ENCODE data around the gene ESF1.

Gene ESF1

DNA sequence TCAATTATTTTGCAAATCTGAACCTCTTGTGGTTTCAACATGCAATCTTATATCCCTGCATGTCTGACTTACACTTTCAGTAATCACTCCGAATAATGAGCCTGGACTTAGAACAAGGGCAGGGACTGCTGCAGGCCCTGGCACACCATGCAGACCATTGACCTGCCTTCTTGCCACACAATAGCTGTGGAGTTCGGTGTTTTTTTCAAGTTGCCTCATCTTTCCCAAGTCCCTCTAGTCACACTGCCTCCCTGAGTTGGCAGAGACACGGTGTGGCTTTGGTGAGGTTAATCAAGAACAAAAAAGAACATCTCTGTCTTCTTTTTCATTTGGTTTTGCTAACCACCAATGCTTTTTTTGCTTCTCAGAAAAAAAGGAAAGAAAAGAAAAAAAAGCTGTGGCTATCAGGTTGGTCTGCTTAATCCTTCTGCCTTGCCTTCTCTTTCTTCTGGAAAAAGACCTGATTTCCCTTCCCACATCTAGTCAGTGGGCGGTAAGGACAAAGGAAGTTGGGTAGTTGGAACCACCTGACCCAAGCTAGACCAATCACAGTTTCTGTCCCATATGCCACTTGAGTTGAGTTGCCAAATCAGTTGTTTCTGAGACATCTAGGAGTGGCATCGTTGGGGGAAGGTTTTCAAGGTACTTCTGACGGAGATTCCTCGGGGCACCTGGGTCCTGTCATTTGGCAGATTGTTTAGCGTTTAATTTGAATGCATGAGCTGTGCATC, 90.1 kb downstream of the ESF1 start:
- H3K4me3 ChIP-seq (replicated peaks; ENCODE audit: insufficient read depth, low read length), result no peak overlapping the region
- H3K27ac ChIP-seq (replicated peaks), result no peak overlapping the region
- peak in 1 of 2 experiments; percentile 2 for DNase-seq (ENCODE audit: low read depth in 1 of 2, low spot score in 1 of 2)
- H3K27me3 ChIP-seq (ENCODE audit: insufficient read depth, poor library complexity, severe bottlenecking), result no peaks in the 10 kb centered on the region
- TF ChIP-seq GABPA (IDR thresholded peaks at IDR 0.05; ENCODE audit: low read depth), result no peak
- TF ChIP-seq, protein P1, sequence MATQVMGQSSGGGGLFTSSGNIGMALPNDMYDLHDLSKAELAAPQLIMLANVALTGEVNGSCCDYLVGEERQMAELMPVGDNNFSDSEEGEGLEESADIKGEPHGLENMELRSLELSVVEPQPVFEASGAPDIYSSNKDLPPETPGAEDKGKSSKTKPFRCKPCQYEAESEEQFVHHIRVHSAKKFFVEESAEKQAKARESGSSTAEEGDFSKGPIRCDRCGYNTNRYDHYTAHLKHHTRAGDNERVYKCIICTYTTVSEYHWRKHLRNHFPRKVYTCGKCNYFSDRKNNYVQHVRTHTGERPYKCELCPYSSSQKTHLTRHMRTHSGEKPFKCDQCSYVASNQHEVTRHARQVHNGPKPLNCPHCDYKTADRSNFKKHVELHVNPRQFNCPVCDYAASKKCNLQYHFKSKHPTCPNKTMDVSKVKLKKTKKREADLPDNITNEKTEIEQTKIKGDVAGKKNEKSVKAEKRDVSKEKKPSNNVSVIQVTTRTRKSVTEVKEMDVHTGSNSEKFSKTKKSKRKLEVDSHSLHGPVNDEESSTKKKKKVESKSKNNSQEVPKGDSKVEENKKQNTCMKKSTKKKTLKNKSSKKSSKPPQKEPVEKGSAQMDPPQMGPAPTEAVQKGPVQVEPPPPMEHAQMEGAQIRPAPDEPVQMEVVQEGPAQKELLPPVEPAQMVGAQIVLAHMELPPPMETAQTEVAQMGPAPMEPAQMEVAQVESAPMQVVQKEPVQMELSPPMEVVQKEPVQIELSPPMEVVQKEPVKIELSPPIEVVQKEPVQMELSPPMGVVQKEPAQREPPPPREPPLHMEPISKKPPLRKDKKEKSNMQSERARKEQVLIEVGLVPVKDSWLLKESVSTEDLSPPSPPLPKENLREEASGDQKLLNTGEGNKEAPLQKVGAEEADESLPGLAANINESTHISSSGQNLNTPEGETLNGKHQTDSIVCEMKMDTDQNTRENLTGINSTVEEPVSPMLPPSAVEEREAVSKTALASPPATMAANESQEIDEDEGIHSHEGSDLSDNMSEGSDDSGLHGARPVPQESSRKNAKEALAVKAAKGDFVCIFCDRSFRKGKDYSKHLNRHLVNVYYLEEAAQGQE (IDR thresholded peaks at IDR 0.05; ENCODE audit: insufficient replicate concordance, low read depth), result no peak
- no peak for TF ChIP-seq POLR2AphosphoS5 (IDR thresholded peaks at IDR 0.05; ENCODE audit: low read depth)
- no peak for TF ChIP-seq SPI1 (IDR thresholded peaks at IDR 0.05; ENCODE audit: borderline replicate concordance, low read depth)
- TF ChIP-seq, protein P2, sequence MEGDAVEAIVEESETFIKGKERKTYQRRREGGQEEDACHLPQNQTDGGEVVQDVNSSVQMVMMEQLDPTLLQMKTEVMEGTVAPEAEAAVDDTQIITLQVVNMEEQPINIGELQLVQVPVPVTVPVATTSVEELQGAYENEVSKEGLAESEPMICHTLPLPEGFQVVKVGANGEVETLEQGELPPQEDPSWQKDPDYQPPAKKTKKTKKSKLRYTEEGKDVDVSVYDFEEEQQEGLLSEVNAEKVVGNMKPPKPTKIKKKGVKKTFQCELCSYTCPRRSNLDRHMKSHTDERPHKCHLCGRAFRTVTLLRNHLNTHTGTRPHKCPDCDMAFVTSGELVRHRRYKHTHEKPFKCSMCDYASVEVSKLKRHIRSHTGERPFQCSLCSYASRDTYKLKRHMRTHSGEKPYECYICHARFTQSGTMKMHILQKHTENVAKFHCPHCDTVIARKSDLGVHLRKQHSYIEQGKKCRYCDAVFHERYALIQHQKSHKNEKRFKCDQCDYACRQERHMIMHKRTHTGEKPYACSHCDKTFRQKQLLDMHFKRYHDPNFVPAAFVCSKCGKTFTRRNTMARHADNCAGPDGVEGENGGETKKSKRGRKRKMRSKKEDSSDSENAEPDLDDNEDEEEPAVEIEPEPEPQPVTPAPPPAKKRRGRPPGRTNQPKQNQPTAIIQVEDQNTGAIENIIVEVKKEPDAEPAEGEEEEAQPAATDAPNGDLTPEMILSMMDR (IDR thresholded peaks at IDR 0.05; ENCODE audit: insufficient read depth, low read length), result no peak

DNA sequence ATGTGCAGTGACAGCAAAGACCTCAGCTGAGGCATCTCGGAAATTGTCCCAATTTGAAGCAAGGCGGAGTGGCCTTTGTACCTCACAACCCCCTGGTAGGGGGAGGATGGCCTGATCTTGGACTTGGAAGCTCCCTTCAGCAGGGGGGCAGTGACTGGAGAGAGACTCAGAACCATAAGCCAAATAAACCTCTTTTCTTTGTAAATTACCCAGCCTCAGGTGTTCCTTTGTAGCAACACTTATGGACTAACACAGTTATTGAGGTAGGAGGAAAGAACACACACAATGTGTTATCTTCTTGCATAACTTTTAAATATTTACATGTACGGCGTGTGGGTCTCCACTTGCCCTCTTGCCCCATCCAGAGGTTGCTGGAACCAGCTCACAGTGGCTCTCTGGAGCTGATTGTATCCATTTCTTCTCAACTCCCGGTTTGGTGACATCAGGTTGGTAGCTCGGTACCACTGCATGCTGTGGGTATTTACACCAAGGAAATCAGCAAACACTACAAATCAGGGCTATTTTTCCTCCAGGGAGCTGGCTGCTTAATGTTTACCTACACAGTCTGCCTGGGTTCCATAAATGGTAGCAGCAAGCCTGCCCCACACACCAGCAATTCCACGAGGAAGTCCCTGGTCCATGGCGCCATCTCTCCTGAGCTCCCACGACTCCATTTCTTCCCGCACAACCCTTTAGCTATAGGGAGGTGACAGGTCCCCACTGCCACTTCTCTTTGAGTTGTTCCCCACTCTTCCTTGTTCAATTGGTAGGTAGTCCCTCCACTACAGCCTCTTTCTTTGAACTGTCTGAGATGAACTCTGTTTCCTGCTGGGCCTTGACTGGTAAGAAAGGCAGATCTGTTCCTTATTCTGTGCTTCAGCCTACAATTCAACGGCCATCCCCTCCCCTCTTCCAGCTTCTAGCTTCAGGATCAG, 91.7 kb downstream of the ESF1 start:
- TF ChIP-seq POLR2AphosphoS5 (IDR thresholded peaks at IDR 0.05; ENCODE audit: low read depth) (no peak), SPI1 (IDR thresholded peaks at IDR 0.05; ENCODE audit: borderline replicate concordance, low read depth) (no peak), GABPA (IDR thresholded peaks at IDR 0.05; ENCODE audit: low read depth) (no peak)
- TF ChIP-seq, protein P1 (IDR thresholded peaks at IDR 0.05; ENCODE audit: insufficient replicate concordance, low read depth), result no peak
- H3K27me3 ChIP-seq (ENCODE audit: insufficient read depth, poor library complexity, severe bottlenecking), result no peaks in the 10 kb centered on the region
- DNase-seq (ENCODE audit: low read depth in 1 of 2, low spot score in 1 of 2), result no peak
- H3K27ac ChIP-seq (replicated peaks), result no peak overlapping the region
- no peak overlapping the region for H3K4me3 ChIP-seq (replicated peaks; ENCODE audit: insufficient read depth, low read length)

DNA sequence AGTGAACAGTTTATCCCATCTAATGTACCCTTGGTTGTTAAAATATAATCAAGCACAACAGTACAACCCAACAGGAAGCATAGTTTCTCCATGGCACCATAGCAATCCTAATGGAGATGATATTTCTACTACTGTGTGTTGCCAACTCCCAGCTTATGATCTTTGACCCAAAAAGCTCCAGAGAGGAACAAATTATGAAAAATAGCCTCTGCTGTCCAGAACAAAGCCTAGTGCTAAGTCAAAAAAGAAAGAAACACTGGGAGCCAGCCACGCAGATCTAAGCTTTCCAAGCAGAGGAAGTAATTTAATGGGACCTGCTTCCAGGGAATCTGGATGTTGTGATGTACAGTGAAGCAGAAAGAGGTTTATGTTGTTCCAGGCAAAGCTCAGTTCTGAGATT, 93.8 kb downstream of the ESF1 start:
- TF ChIP-seq POLR2AphosphoS5 (IDR thresholded peaks at IDR 0.05; ENCODE audit: low read depth), result no peak
- TF ChIP-seq, protein P2 (IDR thresholded peaks at IDR 0.05; ENCODE audit: insufficient read depth, low read length), result no peak
- no peak for TF ChIP-seq SPI1 (IDR thresholded peaks at IDR 0.05; ENCODE audit: borderline replicate concordance, low read depth)
- TF ChIP-seq, protein P1 (IDR thresholded peaks at IDR 0.05; ENCODE audit: insufficient replicate concordance, low read depth), result no peak
- Histone ChIP-seq H3K4me3 (replicated peaks; ENCODE audit: insufficient read depth, low read length) (no peak overlapping the region), H3K27ac (replicated peaks) (no peak overlapping the region), H3K27me3 (ENCODE audit: insufficient read depth, poor library complexity, severe bottlenecking) (no peaks in the 10 kb centered on the region)
- DNase-seq (ENCODE audit: low read depth in 1 of 2, low spot score in 1 of 2), result no peak
